Endothelial cell (in vitro differentiated cells): Measurements from ENCODE around the gene CCND3. TPM values are rescaled to one million over a fixed set of nuclear protein-coding genes. Genes with fewer than 3 reads are reported as not detected.

Experiments
- DNase-seq: peaks from one replicate; pipeline ENCODE4 v3.0.0; 2021; ENCODE audit warnings: low spot score
- H3K27ac Mint-ChIP-seq: one replicate; pipeline ENCODE4 v1.8.0; 2021; ENCODE audit warnings: mixed read lengths, inconsistent platforms; ENCODE audit not compliant: unreplicated experiment
- H3K27me3 Mint-ChIP-seq: one replicate; pipeline ENCODE4 v1.8.0; 2021; ENCODE audit warnings: mild to moderate bottlenecking, moderate library complexity, mixed read lengths, inconsistent platforms; ENCODE audit not compliant: unreplicated experiment
- H3K36me3 Mint-ChIP-seq: one replicate; pipeline ENCODE4 v1.8.0; 2021; ENCODE audit warnings: mild to moderate bottlenecking, low read depth, mixed read lengths, inconsistent platforms; ENCODE audit not compliant: unreplicated experiment
- H3K4me1 Mint-ChIP-seq: one replicate; pipeline ENCODE4 v1.8.0; 2021; ENCODE audit warnings: mild to moderate bottlenecking, mixed read lengths, inconsistent platforms; ENCODE audit not compliant: unreplicated experiment
- H3K4me3 Mint-ChIP-seq: one replicate; pipeline ENCODE4 v1.8.0; 2021; ENCODE audit warnings: mild to moderate bottlenecking, mixed read lengths, inconsistent platforms; ENCODE audit not compliant: unreplicated experiment
- H3K9me3 Mint-ChIP-seq: one replicate; pipeline ENCODE4 v1.8.0; 2021; ENCODE audit warnings: mixed read lengths, inconsistent platforms; ENCODE audit not compliant: unreplicated experiment
- total RNA-seq: library from RNA; stranded (reverse); fragmentation: NEBNext Ultra II Directional; extraction: Animal tissue kit (Norgen Biotek cat#: 25700); gene quantifications from one replicate; pipeline ENCODE4 v1.2.1, GENCODE V29; 2021; ENCODE audit not compliant: unreplicated experiment
- TF ChIP-seq, protein P1 (sequence below): fragments of 200-600 bp; sonication (generic); IDR thresholded peaks from one replicate; pipeline ENCODE4 v1.5.0; 2021; ENCODE audit warnings: antibody characterized with exemption; ENCODE audit not compliant: unreplicated experiment

The CCND3 gene
- total RNA-seq, 1 donor from 2014 or later = 39.3 TPM

DNA sequence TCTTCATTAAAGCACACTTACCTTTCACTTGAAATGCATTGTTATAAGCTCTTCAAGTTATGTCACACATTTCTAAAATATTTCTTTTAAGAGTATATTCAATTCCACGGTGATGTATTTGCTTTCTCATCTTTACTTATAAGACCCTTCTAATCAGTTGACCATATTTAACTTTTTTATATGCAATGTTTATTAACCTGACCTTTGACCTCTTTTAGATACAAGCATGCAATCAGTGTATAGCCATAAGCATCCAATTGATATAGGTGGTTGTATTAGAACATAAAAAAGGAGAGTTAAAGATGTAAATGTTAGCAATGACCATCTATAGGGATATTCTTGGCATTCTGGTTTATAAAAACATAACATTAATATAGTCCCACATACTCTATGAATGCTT is 55.7 kb downstream of the CCND3 start:
- H3K36me3 Mint-ChIP-seq = no peaks in the 10 kb centered on the region

DNA sequence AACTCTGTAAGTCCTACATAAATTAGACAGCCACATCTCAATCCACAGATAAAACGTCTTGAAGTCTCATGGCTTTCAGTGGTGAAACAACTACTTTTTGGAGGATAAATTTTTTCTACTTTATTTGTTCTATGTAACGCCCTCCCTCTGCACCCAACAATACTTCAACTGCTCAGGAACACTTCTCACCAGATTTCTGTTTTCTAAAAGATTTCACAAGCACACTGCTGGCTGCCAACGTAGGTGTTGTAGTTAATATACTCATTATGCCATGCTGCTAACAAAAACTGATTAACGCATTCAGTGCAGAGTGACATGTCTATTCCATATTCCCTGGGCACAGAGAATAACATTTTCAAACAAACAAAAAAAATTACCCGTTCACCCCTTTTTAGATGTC is 56.7 kb downstream of the CCND3 start:
- DNase-seq = no peak
- Mint-ChIP-seq H3K4me3 (no peak overlapping the region), H3K27ac (no peak overlapping the region), H3K4me1 (peaks cover 2% of the 10 kb centered on the region), H3K27me3 (no peaks in the 10 kb centered on the region), H3K36me3 (no peaks in the 10 kb centered on the region), H3K9me3 (no peaks in the 10 kb centered on the region)
- TF ChIP-seq, protein P1, sequence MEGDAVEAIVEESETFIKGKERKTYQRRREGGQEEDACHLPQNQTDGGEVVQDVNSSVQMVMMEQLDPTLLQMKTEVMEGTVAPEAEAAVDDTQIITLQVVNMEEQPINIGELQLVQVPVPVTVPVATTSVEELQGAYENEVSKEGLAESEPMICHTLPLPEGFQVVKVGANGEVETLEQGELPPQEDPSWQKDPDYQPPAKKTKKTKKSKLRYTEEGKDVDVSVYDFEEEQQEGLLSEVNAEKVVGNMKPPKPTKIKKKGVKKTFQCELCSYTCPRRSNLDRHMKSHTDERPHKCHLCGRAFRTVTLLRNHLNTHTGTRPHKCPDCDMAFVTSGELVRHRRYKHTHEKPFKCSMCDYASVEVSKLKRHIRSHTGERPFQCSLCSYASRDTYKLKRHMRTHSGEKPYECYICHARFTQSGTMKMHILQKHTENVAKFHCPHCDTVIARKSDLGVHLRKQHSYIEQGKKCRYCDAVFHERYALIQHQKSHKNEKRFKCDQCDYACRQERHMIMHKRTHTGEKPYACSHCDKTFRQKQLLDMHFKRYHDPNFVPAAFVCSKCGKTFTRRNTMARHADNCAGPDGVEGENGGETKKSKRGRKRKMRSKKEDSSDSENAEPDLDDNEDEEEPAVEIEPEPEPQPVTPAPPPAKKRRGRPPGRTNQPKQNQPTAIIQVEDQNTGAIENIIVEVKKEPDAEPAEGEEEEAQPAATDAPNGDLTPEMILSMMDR = no peak

More for the DNA sequence above, 55.7 kb downstream of the CCND3 start:
- Mint-ChIP-seq H3K27ac (no peak overlapping the region), H3K4me3 (no peak overlapping the region), H3K9me3 (no peaks in the 10 kb centered on the region), H3K27me3 (no peaks in the 10 kb centered on the region), H3K4me1 (peaks cover 2% of the 10 kb centered on the region)
- no peak for DNase-seq
- TF ChIP-seq, protein P1 = no peak

Other genes with a start within 250 kb of the CCND3 start
- 10.4 TPM for gene TFEB, start 206.2 kb downstream of the CCND3 start, total RNA-seq
- gene PGC, start 194.4 kb downstream of the CCND3 start, total RNA-seq = not detected
- 8.8 TPM for gene FRS3, start 161.9 kb downstream of the CCND3 start, total RNA-seq
- 20.7 TPM for gene PRICKLE4, start 161.0 kb downstream of the CCND3 start, total RNA-seq
- 167 TPM for gene TOMM6, start 154.1 kb downstream of the CCND3 start, total RNA-seq
- 7.1 TPM for gene USP49, start 46.4 kb downstream of the CCND3 start, total RNA-seq
- gene MED20, start 20.7 kb downstream of the CCND3 start, total RNA-seq = 39.4 TPM
- 21.9 TPM for gene BYSL, start 20.3 kb downstream of the CCND3 start, total RNA-seq
- 21.9 TPM for gene TAF8, start 108.7 kb upstream of the CCND3 start, total RNA-seq
- 0.87 TPM for gene C6orf132, start 200.8 kb upstream of the CCND3 start, total RNA-seq
- 0.62 TPM for gene GUCA1A, start 231.6 kb upstream of the CCND3 start, total RNA-seq